Skeletal muscle cell (primary cell): ENCODE results near the gene ST3GAL6.

Experiments used
- DNase-seq: peaks from one replicate; pipeline ENCODE4 v3.0.0-alpha.2; 2010; ENCODE audit warnings: low read depth
- H3K4me3 ChIP-seq: 2 replicates; pipeline ENCODE4 v1.5.1; 2011; ENCODE audit warnings: low read depth, mild to moderate bottlenecking, control low read depth, low read length, moderate library complexity

The ST3GAL6 gene

GRCh38 chr3:98791341-98792325 lies 28.5 kb downstream of the ST3GAL6 start:
- H3K4me3 ChIP-seq = no peak overlapping the region
- no peak for DNase-seq

- H3K4me3 ChIP-seq = no peak overlapping the region
- DNase-seq = no peak
Measured at GRCh38 chr3:98793971-98794370, 30.8 kb downstream of the ST3GAL6 start.

GRCh38 chr3:98796334-98796733 lies 33.2 kb downstream of the ST3GAL6 start:
- no peak overlapping the region for H3K4me3 ChIP-seq
- DNase-seq = no peak

- DNase-seq = no peak
- H3K4me3 ChIP-seq = no peak overlapping the region
Measured at GRCh38 chr3:98797905-98798304, 34.8 kb downstream of the ST3GAL6 start.

GRCh38 chr3:98798820-98799219 lies 35.7 kb downstream of the ST3GAL6 start:
- no peak for DNase-seq
- H3K4me3 ChIP-seq = no peak overlapping the region

GRCh38 chr3:98799479-98799878 lies 36.3 kb downstream of the ST3GAL6 start:
- no peak for DNase-seq
- H3K4me3 ChIP-seq = no peak overlapping the region

GRCh38 chr3:98800401-98800800 lies 37.3 kb downstream of the ST3GAL6 start:
- DNase-seq = no peak
- H3K4me3 ChIP-seq = no peak overlapping the region

- DNase-seq = no peak
- H3K4me3 ChIP-seq = no peak overlapping the region
Measured at GRCh38 chr3:98801043-98801747, 38.1 kb downstream of the ST3GAL6 start.

GRCh38 chr3:98805571-98805970 lies 42.4 kb downstream of the ST3GAL6 start:
- DNase-seq = no peak
- no peak overlapping the region for H3K4me3 ChIP-seq

- no peak overlapping the region for H3K4me3 ChIP-seq
- DNase-seq = no peak
Measured at GRCh38 chr3:98806521-98806920, 43.4 kb downstream of the ST3GAL6 start.

- no peak overlapping the region for H3K4me3 ChIP-seq
- no peak for DNase-seq
Measured at GRCh38 chr3:98807011-98807410, 43.9 kb downstream of the ST3GAL6 start.

- no peak for DNase-seq
Measured at GRCh38 chr3:98807561-98807960, 44.4 kb downstream of the ST3GAL6 start.

GRCh38 chr3:98808071-98808470 lies 44.9 kb downstream of the ST3GAL6 start:
- no peak for DNase-seq
- H3K4me3 ChIP-seq = no peak overlapping the region

More at GRCh38 chr3:98807561-98807960, 44.4 kb downstream of the ST3GAL6 start:
- H3K4me3 ChIP-seq = no peak overlapping the region

- no peak overlapping the region for H3K4me3 ChIP-seq
- no peak for DNase-seq
Measured at GRCh38 chr3:98809557-98809956, 46.4 kb downstream of the ST3GAL6 start.

- H3K4me3 ChIP-seq = no peak overlapping the region
- DNase-seq = no peak
Measured at GRCh38 chr3:98811048-98811447, 47.9 kb downstream of the ST3GAL6 start.

GRCh38 chr3:98812851-98813374 lies 49.8 kb downstream of the ST3GAL6 start:
- H3K4me3 ChIP-seq = no peak overlapping the region
- no peak for DNase-seq

- peak; percentile 87 for DNase-seq
Measured at GRCh38 chr3:98814817-98815420, 51.8 kb downstream of the ST3GAL6 start.

GRCh38 chr3:98817547-98818041 lies 54.5 kb downstream of the ST3GAL6 start:
- no peak for DNase-seq
- no peak overlapping the region for H3K4me3 ChIP-seq

More at GRCh38 chr3:98814817-98815420, 51.8 kb downstream of the ST3GAL6 start:
- H3K4me3 ChIP-seq = no peak overlapping the region

GRCh38 chr3:98821063-98821462 lies 57.9 kb downstream of the ST3GAL6 start:
- H3K4me3 ChIP-seq = no peak overlapping the region
- no peak for DNase-seq

GRCh38 chr3:98823791-98824190 lies 60.7 kb downstream of the ST3GAL6 start:
- DNase-seq = no peak
- no peak overlapping the region for H3K4me3 ChIP-seq
